Ramos (cell line): Measurements from ENCODE around the gene DGKI.

Experiments
- in situ Hi-C: fragments of 300-500 bp; cut with MboI; formaldehyde crosslinking; loops from one replicate; pipeline ENCODE4 v1.14.3; 2022; ENCODE audit warnings: low sequenced_read_pairs; ENCODE audit not compliant: unreplicated experiment

DGKI gene

GRCh38 chr7:137403353-137403695 lies 443.4 kb downstream of the DGKI start:
- in situ Hi-C loops, result no loop called here

DNA sequence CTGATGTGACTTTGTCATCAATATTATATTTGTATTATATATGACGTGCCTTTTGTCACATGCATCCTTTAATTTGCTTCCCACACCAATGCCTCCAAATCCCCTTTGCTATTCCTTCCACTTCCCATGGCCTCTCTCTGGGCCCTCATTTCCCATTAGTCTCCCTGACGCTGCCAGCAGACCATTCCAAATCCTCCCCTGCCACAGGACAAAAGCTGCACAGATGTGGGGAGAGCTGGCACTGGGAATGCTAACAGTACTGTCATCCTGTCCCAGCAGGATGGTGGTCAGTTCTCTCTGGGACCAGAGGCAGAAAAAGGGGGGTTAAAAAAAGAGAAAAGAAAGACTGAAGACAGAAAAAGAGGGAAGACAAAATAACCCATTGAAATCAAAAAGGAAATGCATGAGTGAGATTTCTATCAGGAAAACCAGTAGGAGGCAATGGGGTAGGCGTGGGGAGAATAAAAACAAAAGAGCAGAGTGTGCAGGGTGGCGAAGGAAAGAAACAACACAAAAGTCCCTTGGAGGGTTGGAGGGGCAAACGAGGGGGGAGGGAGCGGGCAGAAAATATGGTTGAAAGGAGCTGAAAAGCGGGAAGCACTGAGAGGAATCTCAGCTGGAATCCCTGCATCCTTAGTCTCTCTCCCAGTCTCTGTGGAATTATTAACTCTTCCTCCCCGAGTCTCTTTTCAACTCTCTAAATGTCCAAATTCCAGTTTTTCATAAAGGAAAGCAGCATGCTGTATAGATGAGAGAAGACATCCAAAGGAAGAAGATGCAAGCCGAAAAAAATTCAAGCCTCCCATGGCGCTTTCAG lies 444.0 kb downstream of the DGKI start:
- in situ Hi-C loops, result no loop called here

DNA sequence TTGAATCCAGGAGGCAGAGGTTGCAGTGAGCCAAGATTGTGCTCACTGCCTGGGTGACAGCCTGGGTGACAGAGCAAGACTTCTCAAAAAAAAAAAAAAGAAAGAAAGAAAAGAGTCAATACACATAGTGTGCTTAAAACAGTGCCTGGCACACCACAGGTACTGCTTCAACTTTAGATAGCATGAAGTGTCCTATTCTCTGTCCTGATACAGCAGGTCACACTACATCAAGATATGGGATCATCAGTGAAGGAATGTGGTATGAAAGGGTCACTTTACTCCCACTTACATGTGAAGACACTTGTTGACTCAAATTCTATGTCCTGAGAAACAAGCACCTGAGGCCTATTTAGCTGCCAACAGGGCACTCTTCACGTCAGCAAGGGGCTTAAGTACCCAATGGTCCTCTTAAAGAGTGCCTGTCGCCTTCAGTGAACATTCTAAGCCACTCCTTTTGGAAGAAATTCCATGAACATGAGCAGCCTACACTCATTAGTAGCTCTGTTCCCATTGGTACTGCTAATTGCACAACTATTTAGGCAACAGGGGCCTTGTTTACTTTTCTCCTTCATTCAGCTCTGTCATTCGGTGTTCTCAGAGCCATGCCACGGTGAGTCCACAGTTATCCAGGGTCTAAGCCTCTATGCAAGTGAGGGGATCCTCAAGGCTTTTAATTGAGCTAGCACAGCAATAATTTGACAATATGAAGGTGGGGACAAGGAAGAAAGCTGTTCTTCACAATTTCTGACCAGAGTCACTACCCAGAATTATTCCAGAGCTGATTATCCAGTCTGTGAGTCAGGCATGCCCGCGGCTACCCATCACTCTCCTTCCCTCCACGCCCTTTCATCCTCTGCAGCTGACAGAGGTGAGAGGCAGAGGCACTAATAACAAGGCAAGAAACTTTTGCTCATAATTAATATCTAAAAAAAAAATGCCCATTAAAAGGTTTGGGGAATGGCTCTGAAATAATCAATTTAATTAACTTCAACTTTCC lies 446.6 kb downstream of the DGKI start:
- in situ Hi-C loops, result no loop called here

GRCh38 chr7:137396051-137396450 lies 450.7 kb downstream of the DGKI start:
- in situ Hi-C loops, result no loop called here

DNA sequence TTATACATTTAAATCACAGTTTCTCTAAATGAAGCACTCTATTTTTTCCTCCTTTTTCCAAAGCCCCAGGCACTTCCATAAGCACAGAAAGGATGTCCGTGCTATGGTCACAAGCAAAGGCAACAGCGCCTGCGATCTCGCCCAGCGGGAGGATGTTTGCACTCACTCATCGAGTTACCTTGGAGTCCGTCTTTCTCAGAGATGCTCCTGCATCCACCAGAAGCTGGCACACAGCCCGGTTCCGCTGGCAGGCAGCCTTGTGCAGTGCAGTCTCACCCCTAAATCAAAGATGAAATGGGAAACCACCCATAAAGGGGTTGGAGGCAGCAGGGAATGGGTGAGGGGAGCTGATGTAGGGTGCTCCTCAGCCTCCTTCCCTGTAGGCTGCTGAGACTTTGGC lies 451.4 kb downstream of the DGKI start:
- in situ Hi-C loops, result no loop called here

GRCh38 chr7:137393570-137393969 lies 453.2 kb downstream of the DGKI start:
- in situ Hi-C loops, result no loop called here

DNA sequence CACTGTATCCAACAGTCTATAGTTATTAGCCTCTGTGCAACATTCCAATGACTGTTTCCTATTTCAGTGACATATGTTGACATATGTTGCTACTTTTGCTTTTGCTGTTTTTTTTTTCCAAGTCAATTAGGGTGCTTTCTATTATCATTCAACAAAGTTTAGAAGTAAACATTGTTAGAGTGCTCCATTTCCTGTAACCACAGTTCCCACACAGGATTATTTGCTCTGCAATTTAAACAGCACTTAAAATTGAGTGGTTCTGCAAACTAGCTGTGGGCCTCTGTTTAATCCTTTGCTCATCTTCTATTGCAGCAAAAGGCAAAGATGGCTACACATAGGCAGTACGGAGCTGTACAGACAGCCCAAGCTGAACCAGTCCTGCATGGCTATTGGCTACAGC lies 456.7 kb downstream of the DGKI start:
- in situ Hi-C loops, result no loop called here

- in situ Hi-C loops, result no loop called here
These were observed 457.9 kb downstream of the DGKI start for GRCh38 chr7:137388916-137389315.

DNA sequence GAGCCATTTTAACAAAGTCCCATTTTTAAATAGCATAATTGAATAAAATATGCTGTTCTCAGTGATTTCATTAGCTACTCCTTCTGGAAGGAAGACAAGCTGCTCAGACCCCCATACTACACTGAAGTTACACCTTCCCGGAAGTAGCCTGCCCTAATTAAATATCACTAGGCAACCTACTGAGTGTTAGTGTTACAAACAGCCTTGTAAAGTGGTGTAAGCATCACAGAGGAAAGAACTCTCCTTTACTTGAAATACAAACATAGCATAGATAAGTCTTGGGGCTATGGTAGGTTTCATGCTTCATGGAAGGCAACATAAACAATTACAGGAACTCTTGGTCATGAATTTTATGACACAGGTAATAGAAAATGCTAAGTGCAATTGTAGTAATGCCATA lies 459.8 kb downstream of the DGKI start:
- in situ Hi-C loops, result no loop called here

GRCh38 chr7:137381045-137381444 lies 465.7 kb downstream of the DGKI start:
- in situ Hi-C loops, result no loop called here

GRCh38 chr7:137373507-137373906 lies 473.3 kb downstream of the DGKI start:
- in situ Hi-C loops, result no loop called here

- in situ Hi-C loops, result no loop called here
These were observed 475.2 kb downstream of the DGKI start for GRCh38 chr7:137371616-137372015.

- in situ Hi-C loops, result no loop called here
These were observed 479.8 kb downstream of the DGKI start for GRCh38 chr7:137366995-137367394.

- in situ Hi-C loops, result no loop called here
These were observed 483.1 kb downstream of the DGKI start for GRCh38 chr7:137363683-137364082.

DNA sequence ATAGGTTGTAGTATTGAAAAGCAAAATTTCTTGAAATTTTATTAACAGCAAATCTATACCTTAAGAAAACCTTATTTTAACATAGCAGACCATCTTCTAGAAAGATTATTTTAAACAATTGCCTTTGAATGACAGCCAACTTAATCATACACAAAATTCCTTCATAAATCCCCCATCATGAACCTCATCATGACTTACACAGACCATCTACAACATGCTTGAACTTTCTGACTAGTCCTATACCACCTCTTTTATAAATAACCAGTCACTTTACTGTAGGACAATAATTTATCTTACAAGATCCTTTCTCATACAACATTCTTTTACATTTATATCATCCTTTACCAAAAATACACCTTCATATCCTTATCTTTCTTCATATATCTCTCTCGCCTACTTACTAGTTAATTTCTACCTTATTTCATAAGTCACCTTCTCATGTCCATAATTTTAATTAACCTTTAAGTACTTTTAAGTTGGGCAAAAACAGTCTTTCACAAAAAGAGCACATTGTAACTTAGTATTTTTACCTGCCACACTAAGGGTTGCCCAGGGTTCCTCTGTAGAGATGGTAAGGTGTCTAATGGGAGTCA lies 486.6 kb downstream of the DGKI start:
- in situ Hi-C loops, result no loop called here

GRCh38 chr7:137354961-137355360 lies 491.8 kb downstream of the DGKI start:
- in situ Hi-C loops, result no loop called here

DNA sequence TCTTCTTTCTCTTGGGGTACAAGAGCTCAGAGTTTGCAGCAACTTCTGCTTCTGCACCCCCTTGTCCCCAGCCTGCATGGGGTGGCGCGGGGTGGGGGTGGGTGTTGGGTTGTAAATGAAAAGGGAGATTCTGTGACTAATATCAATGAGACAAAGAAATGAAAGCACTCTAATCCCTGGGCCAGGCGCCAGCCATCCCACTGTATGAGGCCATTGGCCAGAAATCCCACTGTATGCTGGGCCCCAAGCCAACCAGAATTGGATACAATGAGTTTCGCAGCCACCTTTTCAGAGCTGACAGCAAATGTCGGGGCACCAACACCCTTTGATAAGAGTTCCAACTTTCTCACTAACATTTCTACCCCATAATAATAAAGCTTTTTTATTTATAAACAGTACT lies 492.4 kb downstream of the DGKI start:
- in situ Hi-C loops, result no loop called here

DNA sequence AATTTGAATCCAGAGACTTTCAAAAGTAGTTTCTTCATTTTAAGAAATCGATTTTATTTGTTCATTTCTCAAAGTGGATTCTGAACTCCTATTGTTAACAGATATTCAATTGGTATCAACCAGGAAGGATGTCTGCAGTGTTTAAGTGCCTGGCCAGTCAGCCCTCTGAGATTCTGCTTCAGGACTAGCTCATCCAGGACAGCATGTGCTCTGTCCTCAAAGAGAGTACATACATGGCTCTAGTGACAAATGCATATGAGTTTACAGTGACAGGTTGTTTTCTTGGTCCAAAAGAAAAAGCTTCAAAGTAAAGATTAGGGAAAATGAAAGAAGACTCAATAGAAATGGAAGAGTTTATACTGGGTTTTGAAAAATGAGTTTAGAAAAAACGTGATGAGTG lies 494.8 kb downstream of the DGKI start:
- in situ Hi-C loops, result no loop called here

GRCh38 chr7:137345799-137346449 lies 500.9 kb downstream of the DGKI start:
- in situ Hi-C loops, result no loop called here

DNA sequence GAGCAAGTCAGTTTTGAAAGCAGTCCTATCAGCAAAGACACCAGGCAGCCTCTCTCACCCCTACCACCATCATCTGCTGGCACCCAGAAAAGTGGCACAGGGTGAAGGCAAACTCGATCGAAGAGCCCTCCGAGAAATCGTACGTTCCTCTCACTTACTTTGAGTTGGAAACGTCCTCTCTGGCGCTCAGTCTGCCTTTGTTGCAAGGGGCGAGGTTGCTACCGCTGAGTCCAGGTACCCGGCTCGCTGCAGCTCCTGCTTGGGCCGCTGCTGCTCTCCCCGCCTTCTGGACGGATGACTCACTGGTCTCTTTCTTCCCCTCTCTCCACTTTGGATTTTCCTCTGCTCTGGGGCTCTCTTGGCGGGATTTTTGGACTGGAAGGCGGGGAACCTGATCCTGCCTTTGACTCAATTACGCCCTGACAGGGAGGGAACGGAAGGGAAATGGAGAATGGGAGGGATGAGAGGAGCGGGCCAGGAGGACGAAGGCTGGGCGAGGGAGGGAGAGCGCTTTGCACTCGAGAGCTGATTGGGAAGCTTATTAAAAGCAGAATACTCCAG lies 503.4 kb downstream of the DGKI start, which contains the start of gene PTN:
Gene PTN (minus strand): TSS at position 453 of the 561 bp plus-strand sequence. CDS start 88,760 bp downstream, outside the sequence.
- in situ Hi-C loops, result no loop called here
